GM19025 (cell line): Measurements from ENCODE around the gene ELL2.
A peak's percentile ranks its signal among the peaks of the same experiment; 100 is the strongest.

Source experiments
- ATAC-seq: cut with Tn5 transposase; IDR thresholded peaks from one replicate; pipeline ENCODE4 v1.9.1; 2021; ENCODE audit warnings: mild to moderate bottlenecking, low read depth, moderate library complexity; ENCODE audit not compliant: unreplicated experiment

Gene ELL2

GRCh38 chr5:95889076-95889475, 72.6 kb downstream of the ELL2 start:
- ATAC-seq = no peak

GRCh38 chr5:95887977-95888376, 73.7 kb downstream of the ELL2 start:
- ATAC-seq = no peak

- no peak for ATAC-seq
Measured at GRCh38 chr5:95886340-95887044, 75.2 kb downstream of the ELL2 start.

- ATAC-seq = no peak
Measured at GRCh38 chr5:95884511-95884910, 77.1 kb downstream of the ELL2 start.

GRCh38 chr5:95884017-95884325, 77.7 kb downstream of the ELL2 start:
- ATAC-seq = no peak

- ATAC-seq = no peak
Measured at GRCh38 chr5:95883185-95884016, 78.2 kb downstream of the ELL2 start.

- ATAC-seq = no peak
Measured at GRCh38 chr5:95881833-95882232, 79.8 kb downstream of the ELL2 start.

GRCh38 chr5:95880081-95880926, 81.3 kb downstream of the ELL2 start:
- ATAC-seq = no peak

GRCh38 chr5:95879661-95880060, 82.0 kb downstream of the ELL2 start:
- no peak for ATAC-seq

GRCh38 chr5:95878417-95879323, 83.0 kb downstream of the ELL2 start:
- ATAC-seq = no peak

GRCh38 chr5:95876782-95877181, 84.9 kb downstream of the ELL2 start:
- ATAC-seq = no peak

GRCh38 chr5:95874246-95874645, 87.4 kb downstream of the ELL2 start:
- no peak for ATAC-seq

GRCh38 chr5:95873351-95873750, 88.3 kb downstream of the ELL2 start:
- no peak for ATAC-seq

GRCh38 chr5:95872346-95873268, 89.0 kb downstream of the ELL2 start:
- ATAC-seq = no peak

- no peak for ATAC-seq
Measured at GRCh38 chr5:95871146-95871806, 90.4 kb downstream of the ELL2 start.

- peak; percentile 66 for ATAC-seq
Measured at GRCh38 chr5:95870105-95870672, 91.5 kb downstream of the ELL2 start.

GRCh38 chr5:95869173-95869855, 92.3 kb downstream of the ELL2 start:
- ATAC-seq = peak; percentile 39

GRCh38 chr5:95868136-95868535, 93.5 kb downstream of the ELL2 start:
- ATAC-seq = no peak
